ENCODE data around the gene NTN4.

GRCh38 chr12:95673576-95673975 lies 117.0 kb downstream of the NTN4 start:
- no peak for TF ChIP-seq CTCF (conservative IDR thresholded peaks at IDR 0.05; ENCODE audit: low read depth, low read length)
- TF ChIP-seq EZH2 (IDR thresholded peaks at IDR 0.05; ENCODE audit: borderline replicate concordance, low read depth, low read length, poor library complexity, severe bottlenecking) = no peak
